Lung (tissue), 12 donors: ENCODE results near the gene HIPK4. TPM values are rescaled to one million over a fixed set of nuclear protein-coding genes. Genes with fewer than 3 reads are reported as not detected.
A peak's percentile ranks its signal among the peaks of the same experiment; 100 is the strongest.

Experiments
- ATAC-seq: fragments of 200-7000 bp; cut with Tn5 transposase; one replicate; pipeline ENCODE4 v1.9.1; 2020; ENCODE audit warnings: moderate number of reproducible peaks; ENCODE audit not compliant: insufficient read depth, low FRiP score
- DNase-seq, 3 donors: peaks; one replicate each; pipeline ENCODE4 v3.0.0-alpha.2; 2013 to 2017
- H3K27ac ChIP-seq, 2 donors: one replicate each; pipeline ENCODE4 v1.5.1; 2013; ENCODE audit warnings: mild to moderate bottlenecking in 2 of 2, moderate library complexity in 2 of 2, control low read depth in 1 of 2, inconsistent platforms in 1 of 2, low read depth in 1 of 2, low read length in 1 of 2
- H3K27me3 ChIP-seq, 3 donors: one replicate each; pipeline ENCODE4 v1.5.1; 2013; ENCODE audit warnings: low read length in 2 of 3; ENCODE audit not compliant: control insufficient read depth in 3 of 3, insufficient read depth in 3 of 3
- H3K36me3 ChIP-seq, 4 donors: one replicate each; pipeline ENCODE4 v1.5.1; 2013; ENCODE audit warnings: low read length in 4 of 4, mild to moderate bottlenecking in 1 of 4, moderate library complexity in 1 of 4; ENCODE audit not compliant: control insufficient read depth in 4 of 4, insufficient read depth in 4 of 4
- H3K4me1 ChIP-seq, 5 donors: one replicate each; pipeline ENCODE4 v1.5.1; 2013; ENCODE audit warnings: low read length in 5 of 5, mild to moderate bottlenecking in 2 of 5, moderate library complexity in 1 of 5; ENCODE audit not compliant: control insufficient read depth in 5 of 5, insufficient read depth in 5 of 5
- H3K4me3 ChIP-seq: one replicate; pipeline ENCODE4 v1.5.1; 2013; ENCODE audit warnings: mild to moderate bottlenecking, control low read depth, moderate library complexity
- H3K9ac ChIP-seq, 2 donors: one replicate each; pipeline ENCODE4 v1.5.1; 2013; ENCODE audit warnings: low read length in 2 of 2, control low read depth in 1 of 2; ENCODE audit not compliant: insufficient read depth in 1 of 2
- H3K9me3 ChIP-seq, 4 donors: one replicate each; pipeline ENCODE4 v1.5.1; 2013; ENCODE audit warnings: low read length in 3 of 4, mild to moderate bottlenecking in 1 of 4, moderate library complexity in 1 of 4; ENCODE audit not compliant: control insufficient read depth in 4 of 4, insufficient read depth in 3 of 4
- WGBS, 2 donors: extraction: QIAGEN DNeasy Blood & Tissue Kit; methylation state at CpG; one replicate each; pipeline ENCODE4 v1.1.7; 2013; 5-methylcytosine and 5-hydroxymethylcytosine counted together
- polyA plus RNA-seq, 2 donors: library from polyadenylated mRNA; stranded (reverse); fragments of 200-250 nt; gene quantifications; one replicate each; pipeline ENCODE4 v1.2.1, GENCODE V29; 2013
- total RNA-seq, 2 donors: library from RNA; depleted of rRNA in 1 of 2; stranded (reverse); fragments of >200 nt in 1 of 2; gene quantifications; one replicate each; pipeline ENCODE4 v1.2.1, GENCODE V29; 2014 to 2021
- TF ChIP-seq, protein P1 (sequence below): IDR thresholded peaks from 2 replicates; pipeline ENCODE4 v1.5.1; 2012; ENCODE audit warnings: mild to moderate bottlenecking; ENCODE audit errors: control extremely low read depth, extremely low read depth
- donor health status: control.
- donor health status: control.
- donor health status: Bipolar disorder and iron deficiency.
- donor health status: healthy.
- donor health status: DM: yes; HTN: yes; CAD: no.

Gene HIPK4
- total and polyA plus RNA-seq, 4 donors = 0.10 to 0.43 (median 0.22) TPM; not detected in 1

DNA sequence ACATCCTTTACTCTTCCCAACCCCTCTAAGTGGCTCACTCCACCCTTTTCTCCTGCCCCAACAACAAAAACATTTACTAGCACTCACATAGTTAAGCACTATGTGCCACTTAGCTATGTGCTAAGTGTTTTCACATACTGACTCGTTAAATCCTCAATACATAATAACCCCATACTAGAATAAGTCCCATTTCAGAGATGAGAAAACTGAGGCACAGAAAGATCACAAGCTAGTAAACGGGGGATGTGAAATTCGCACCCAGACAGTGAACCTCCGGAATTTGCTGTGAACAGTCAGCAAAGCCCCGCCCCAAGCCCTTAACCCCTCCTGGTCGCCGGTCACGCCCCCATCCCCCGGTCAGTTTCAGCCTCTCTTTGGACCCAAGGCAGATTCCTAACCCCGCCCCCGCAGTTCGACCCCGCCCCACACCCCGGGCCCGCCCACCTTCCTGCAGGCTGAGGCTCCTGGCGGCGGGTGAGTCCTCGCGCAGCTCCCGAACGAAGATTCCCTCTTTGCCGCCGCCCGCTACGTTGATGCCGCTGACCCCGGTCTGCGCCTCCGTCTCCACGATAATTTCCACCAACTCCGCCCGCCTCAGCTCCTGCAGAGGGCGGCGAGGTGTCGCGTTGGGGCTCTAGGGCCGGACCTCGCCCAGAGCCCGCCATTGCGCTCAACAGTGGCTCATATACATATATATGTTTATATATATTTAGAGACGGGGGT, 13.4 kb upstream of the HIPK4 start:
- Histone ChIP-seq H3K27ac (peak overlapping the region; percentile 66 to 89), H3K9me3 (no peaks in the 10 kb centered on the region), H3K27me3 (no peaks in the 10 kb centered on the region), H3K4me3 (peak overlapping the region; percentile 58), H3K36me3 (peaks cover 0 to 5% (median 0%) of the 10 kb centered on the region in 4 donors), H3K9ac (no peak overlapping the region), H3K4me1 (peaks cover 0 to 5% (median 4%) of the 10 kb centered on the region in 5 donors)
- TF ChIP-seq, protein P1, sequence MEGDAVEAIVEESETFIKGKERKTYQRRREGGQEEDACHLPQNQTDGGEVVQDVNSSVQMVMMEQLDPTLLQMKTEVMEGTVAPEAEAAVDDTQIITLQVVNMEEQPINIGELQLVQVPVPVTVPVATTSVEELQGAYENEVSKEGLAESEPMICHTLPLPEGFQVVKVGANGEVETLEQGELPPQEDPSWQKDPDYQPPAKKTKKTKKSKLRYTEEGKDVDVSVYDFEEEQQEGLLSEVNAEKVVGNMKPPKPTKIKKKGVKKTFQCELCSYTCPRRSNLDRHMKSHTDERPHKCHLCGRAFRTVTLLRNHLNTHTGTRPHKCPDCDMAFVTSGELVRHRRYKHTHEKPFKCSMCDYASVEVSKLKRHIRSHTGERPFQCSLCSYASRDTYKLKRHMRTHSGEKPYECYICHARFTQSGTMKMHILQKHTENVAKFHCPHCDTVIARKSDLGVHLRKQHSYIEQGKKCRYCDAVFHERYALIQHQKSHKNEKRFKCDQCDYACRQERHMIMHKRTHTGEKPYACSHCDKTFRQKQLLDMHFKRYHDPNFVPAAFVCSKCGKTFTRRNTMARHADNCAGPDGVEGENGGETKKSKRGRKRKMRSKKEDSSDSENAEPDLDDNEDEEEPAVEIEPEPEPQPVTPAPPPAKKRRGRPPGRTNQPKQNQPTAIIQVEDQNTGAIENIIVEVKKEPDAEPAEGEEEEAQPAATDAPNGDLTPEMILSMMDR = no peak
- DNase-seq (peak; percentile 87 to 95 (median 92)), ATAC-seq (peak; percentile 90)
- WGBS, 2 donors = 0 to 1% methylated on average over 36 to 41 of the region's 41 CpGs

DNA sequence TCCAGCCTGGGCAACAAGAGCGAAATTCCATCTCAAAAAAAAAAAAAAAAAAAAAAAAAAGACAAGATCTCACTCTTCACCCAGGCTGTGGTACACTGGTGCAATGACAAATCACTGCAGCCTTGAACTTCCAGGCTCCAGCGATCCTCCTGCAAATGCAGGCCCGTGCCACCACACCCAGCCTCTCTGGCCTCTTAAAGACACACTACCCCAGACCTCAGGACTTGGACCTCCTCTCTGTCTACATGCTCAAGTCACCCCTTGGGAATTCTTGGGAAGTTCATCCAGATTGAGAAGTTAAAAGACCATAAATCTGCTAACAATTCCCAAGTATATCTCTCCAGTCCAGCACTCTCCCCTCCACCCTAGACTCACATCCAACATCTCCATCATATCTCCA, 10.6 kb upstream of the HIPK4 start:
- no peaks in the 10 kb centered on the region for H3K9me3 ChIP-seq
- no peak overlapping the region for H3K27ac ChIP-seq
- no peaks in the 10 kb centered on the region for H3K27me3 ChIP-seq
- no peak for DNase-seq
- no peak for ATAC-seq
- peaks cover 0 to 4% (median 0%) of the 10 kb centered on the region in 5 donors for H3K4me1 ChIP-seq
- 48 to 68% methylated on average over 2 of the region's 3 CpGs for WGBS, 2 donors
- TF ChIP-seq, protein P1 = no peak
- H3K9ac ChIP-seq = no peak overlapping the region
- peaks cover 0 to 10% (median 0%) of the 10 kb centered on the region in 4 donors for H3K36me3 ChIP-seq
- H3K4me3 ChIP-seq = no peak overlapping the region

DNA sequence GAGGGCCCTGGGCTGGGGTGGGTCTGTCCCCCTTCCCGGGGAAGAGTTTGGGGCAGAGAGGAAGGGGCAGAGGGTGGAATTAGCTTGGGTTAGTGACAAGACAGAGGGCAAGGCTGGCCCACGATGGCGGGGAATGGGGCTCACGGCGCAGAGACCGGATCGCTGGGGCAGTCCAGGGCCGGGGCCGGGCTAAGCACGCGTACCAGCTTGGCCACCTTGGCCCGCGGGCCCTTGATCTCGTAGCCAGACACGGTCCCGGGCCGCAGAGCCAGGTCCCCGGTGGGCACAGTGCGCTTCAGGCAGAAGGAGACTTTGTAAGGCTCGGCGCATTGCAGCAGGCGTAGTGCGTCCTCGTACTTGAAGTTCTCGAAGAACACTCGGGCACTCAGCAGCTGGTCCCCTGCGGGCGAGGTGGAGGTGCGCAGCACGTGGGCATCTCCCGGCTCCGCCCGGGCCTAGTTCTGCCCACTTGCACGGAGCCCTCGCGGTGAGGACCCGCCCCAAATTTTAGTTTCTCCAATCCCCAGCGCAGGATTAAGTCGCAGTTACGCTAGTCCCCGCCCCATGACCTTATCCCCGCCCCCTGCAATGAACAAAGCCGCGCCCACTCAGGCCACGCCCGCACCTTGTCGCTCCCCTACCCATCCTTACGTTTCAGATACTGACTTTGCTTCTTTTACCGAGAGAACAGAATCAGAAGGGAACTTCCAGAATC, 8.6 kb upstream of the HIPK4 start:
- 50 to 56% methylated on average over 49 of the region's 49 CpGs for WGBS, 2 donors
- no peak overlapping the region for H3K4me3 ChIP-seq
- H3K36me3 ChIP-seq = peaks cover 0 to 10% (median 0%) of the 10 kb centered on the region in 4 donors
- H3K9ac ChIP-seq = no peak overlapping the region
- H3K27ac ChIP-seq = no peak overlapping the region
- no peaks in the 10 kb centered on the region for H3K9me3 ChIP-seq
- ATAC-seq = peak; percentile 65
- TF ChIP-seq, protein P1 = no peak
- H3K27me3 ChIP-seq = no peaks in the 10 kb centered on the region
- peak; percentile 64 to 77 (median 72) for DNase-seq
- peaks cover 0 to 4% (median 0%) of the 10 kb centered on the region in 5 donors for H3K4me1 ChIP-seq
